Peyer's patch (tissue), 4 donors: ENCODE data around the gene TMEM18. TPM values are rescaled to one million over a fixed set of nuclear protein-coding genes. Genes with fewer than 3 reads are reported as not detected.

ENCODE experiments used
- DNase-seq, 3 donors: peaks; one replicate each; pipeline ENCODE4 v3.0.0-alpha.2; 2017 to 2019
- H3K27ac ChIP-seq, 4 donors: fragments of 200-600 bp; sonication (generic); one replicate each; pipeline ENCODE4 v1.5.1; 2016 to 2019
- H3K27me3 ChIP-seq, 2 donors: fragments of 200-600 bp; sonication (generic); one replicate each; pipeline ENCODE4 v1.5.1; 2019
- H3K36me3 ChIP-seq, 3 donors: fragments of 200-600 bp; sonication (generic); one replicate each; pipeline ENCODE4 v1.5.1; 2016 to 2019
- H3K4me1 ChIP-seq, 4 donors: fragments of 200-600 bp; sonication (generic); one replicate each; pipeline ENCODE4 v1.5.1; 2016 to 2019
- H3K4me3 ChIP-seq, 4 donors: fragments of 200-600 bp; sonication (generic); 1 replicate in 3 of 4; 2 replicates in 1 of 4; pipeline ENCODE4 v1.5.1; 2016 to 2019; ENCODE audit warnings: mild to moderate bottlenecking in 1 of 4
- H3K9me3 ChIP-seq, 4 donors: fragments of 200-600 bp; sonication (generic); one replicate each; pipeline ENCODE4 v1.5.1; 2016 to 2019; ENCODE audit warnings: mild to moderate bottlenecking in 1 of 4
- CTCF ChIP-seq, 6 experiments: fragments of 450-650 bp in 4 of 6; fragments of 200-600 bp in 2 of 6; sonication (generic) in 1 of 6; IDR thresholded peaks; one replicate each; pipeline ENCODE4 v1.5.1; 2017 to 2019; ENCODE audit warnings: antibody characterized with exemption in 6 of 6, mild to moderate bottlenecking in 3 of 6, moderate library complexity in 1 of 6
- POLR2A ChIP-seq, 2 donors: fragments of 450-650 bp; IDR thresholded peaks; one replicate each; pipeline ENCODE4 v1.5.1; 2017; ENCODE audit warnings: antibody characterized with exemption in 2 of 2, mild to moderate bottlenecking in 2 of 2, moderate library complexity in 2 of 2
- total RNA-seq, 4 donors: library from RNA; depleted of rRNA; stranded (reverse); fragments of >200 nt; gene quantifications; one replicate each; pipeline ENCODE4 v1.1.0, GENCODE V29; 2016

TMEM18 gene
- total RNA-seq, 4 donors from 2014 or later, result 13.9 to 22.8 (median 16.4) TPM

DNA sequence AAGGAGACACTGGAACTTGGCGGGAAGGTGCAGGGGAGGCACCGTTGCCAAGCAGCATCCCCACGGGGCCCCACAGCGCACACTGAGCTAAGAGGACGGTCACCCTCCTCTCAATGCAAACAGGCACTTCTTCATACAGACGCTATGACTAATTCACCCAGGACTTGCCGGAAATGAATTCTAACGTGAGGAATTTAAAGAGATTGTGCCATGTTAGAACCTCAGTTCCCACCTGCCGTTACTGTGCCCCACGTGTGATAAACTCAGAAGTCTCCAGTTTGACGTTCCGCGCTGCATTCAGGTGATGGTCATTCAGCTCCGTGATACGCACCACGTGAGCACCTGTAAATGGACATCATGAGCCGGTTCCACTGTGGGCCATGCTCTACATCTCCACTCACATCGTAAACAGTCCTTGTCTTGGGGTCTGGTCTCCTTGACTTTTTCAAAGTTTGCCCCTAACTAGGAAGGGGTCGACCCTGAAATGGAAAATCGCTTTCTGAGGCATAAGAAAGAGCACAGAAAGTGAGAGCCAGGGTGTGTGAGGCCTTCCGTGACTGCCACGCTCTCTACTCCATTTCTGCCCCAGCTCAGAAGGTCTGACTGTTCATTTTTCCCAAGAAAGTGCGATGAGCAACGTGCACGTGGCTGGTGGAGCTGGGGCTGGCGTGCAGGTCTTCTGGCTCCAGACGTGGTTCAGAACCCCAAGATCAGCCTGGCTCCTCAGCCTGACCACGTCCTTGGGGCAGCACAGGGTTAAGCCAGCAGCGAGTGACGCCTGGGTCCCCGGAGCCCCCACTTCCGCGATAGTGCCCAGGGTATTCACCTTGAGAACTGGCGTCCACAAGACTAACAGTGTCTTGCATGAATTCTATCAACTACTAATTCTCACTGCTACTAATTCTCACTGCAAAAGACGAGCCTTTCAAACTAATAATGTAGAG lies 35.1 kb downstream of the TMEM18 start:
- TF ChIP-seq POLR2A (IDR thresholded peaks at IDR 0.05), result no peak
- no peak for TF ChIP-seq CTCF (IDR thresholded peaks at IDR 0.05)
- DNase-seq, result no peak
- peaks cover 0 to 1% (median 0%) of the 10 kb centered on the region in 4 donors for H3K4me1 ChIP-seq

GRCh38 chr2:641164-641871 lies 35.9 kb downstream of the TMEM18 start:
- Histone ChIP-seq H3K4me3 (no peak overlapping the region), H3K4me1 (peaks cover 0 to 9% (median 3%) of the 10 kb centered on the region in 4 donors), H3K36me3 (no peaks in the 10 kb centered on the region), H3K9me3 (no peaks in the 10 kb centered on the region), H3K27me3 (no peaks in the 10 kb centered on the region), H3K27ac (no peak overlapping the region)
- DNase-seq, result no peak
- TF ChIP-seq CTCF (IDR thresholded peaks at IDR 0.05) (no peak), POLR2A (IDR thresholded peaks at IDR 0.05) (no peak)

More for the DNA sequence above, 35.1 kb downstream of the TMEM18 start:
- Histone ChIP-seq H3K4me3 (no peak overlapping the region), H3K27ac (no peak overlapping the region), H3K27me3 (no peaks in the 10 kb centered on the region), H3K36me3 (no peaks in the 10 kb centered on the region), H3K9me3 (no peaks in the 10 kb centered on the region)

- no peak for DNase-seq
- H3K4me3 ChIP-seq, result no peak overlapping the region
- no peaks in the 10 kb centered on the region for H3K27me3 ChIP-seq
- peaks cover 0 to 11% (median 3%) of the 10 kb centered on the region in 4 donors for H3K4me1 ChIP-seq
- H3K36me3 ChIP-seq, result no peaks in the 10 kb centered on the region
- no peak for TF ChIP-seq POLR2A (IDR thresholded peaks at IDR 0.05)
- TF ChIP-seq CTCF (IDR thresholded peaks at IDR 0.05), result no peak
- no peaks in the 10 kb centered on the region for H3K9me3 ChIP-seq
- H3K27ac ChIP-seq, result no peak overlapping the region
Measured at GRCh38 chr2:639703-640102, 37.5 kb downstream of the TMEM18 start.

GRCh38 chr2:637804-638203 lies 39.4 kb downstream of the TMEM18 start:
- no peaks in the 10 kb centered on the region for H3K27me3 ChIP-seq
- H3K27ac ChIP-seq, result no peak overlapping the region
- peaks cover 0 to 11% (median 3%) of the 10 kb centered on the region in 4 donors for H3K4me1 ChIP-seq
- no peak for DNase-seq
- no peaks in the 10 kb centered on the region for H3K36me3 ChIP-seq
- H3K4me3 ChIP-seq, result no peak overlapping the region
- no peaks in the 10 kb centered on the region for H3K9me3 ChIP-seq
- TF ChIP-seq POLR2A (IDR thresholded peaks at IDR 0.05) (no peak), CTCF (IDR thresholded peaks at IDR 0.05) (no peak)

DNA sequence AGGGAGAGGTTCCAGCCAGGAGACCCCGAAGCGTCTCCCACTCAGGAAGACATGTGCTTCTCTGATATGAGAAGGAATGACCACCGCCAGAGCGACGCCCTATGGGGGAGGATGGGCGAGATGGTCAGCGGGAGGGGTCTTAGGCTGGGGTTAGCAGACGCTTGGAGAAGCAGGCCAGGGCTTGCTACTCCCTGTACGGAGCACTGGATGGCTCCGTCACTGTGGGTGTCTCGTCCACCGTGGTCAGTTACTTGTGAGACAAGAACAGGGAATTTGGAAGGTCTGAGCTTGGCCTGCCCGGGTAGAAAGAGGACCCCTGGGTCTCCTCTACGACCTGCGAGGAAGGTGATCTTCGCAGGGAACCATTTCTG lies 39.8 kb downstream of the TMEM18 start:
- Histone ChIP-seq H3K9me3 (no peaks in the 10 kb centered on the region), H3K27me3 (no peaks in the 10 kb centered on the region), H3K27ac (no peak overlapping the region), H3K36me3 (no peaks in the 10 kb centered on the region), H3K4me1 (peaks cover 0 to 11% (median 3%) of the 10 kb centered on the region in 4 donors), H3K4me3 (no peak overlapping the region)
- TF ChIP-seq CTCF (IDR thresholded peaks at IDR 0.05) (no peak), POLR2A (IDR thresholded peaks at IDR 0.05) (no peak)
- no peak for DNase-seq
